Cardiac fibroblast (primary cell): Measurements from ENCODE around the gene SLFN12L.
"Not testable (repeated sequence)": the region's sequence is repeated elsewhere in the genome, so short reads cannot be mapped to it uniquely, and the experiment has no call there.

ENCODE experiments used
- DNase-seq, 2 donors: peaks; one replicate each; pipeline versions ENCODE4 v3.0.0 to v3.0.0-alpha.2; 2010; ENCODE audit warnings: low read depth in 2 of 2
- H3K4me3 ChIP-seq, 2 donors: replicated peaks in 1 of 2; 1 replicate in 1 of 2; 2 replicates in 1 of 2; pipeline ENCODE4 v1.5.1; 2011; ENCODE audit warnings: low read depth in 2 of 2, low read length in 2 of 2, mild to moderate bottlenecking in 2 of 2, moderate library complexity in 1 of 2
- TF ChIP-seq, protein P1 (sequence below): IDR thresholded peaks from one replicate; pipeline ENCODE4 v1.5.1; 2011; ENCODE audit warnings: low read depth, mild to moderate bottlenecking, low read length, inconsistent platforms

SLFN12L gene

DNA sequence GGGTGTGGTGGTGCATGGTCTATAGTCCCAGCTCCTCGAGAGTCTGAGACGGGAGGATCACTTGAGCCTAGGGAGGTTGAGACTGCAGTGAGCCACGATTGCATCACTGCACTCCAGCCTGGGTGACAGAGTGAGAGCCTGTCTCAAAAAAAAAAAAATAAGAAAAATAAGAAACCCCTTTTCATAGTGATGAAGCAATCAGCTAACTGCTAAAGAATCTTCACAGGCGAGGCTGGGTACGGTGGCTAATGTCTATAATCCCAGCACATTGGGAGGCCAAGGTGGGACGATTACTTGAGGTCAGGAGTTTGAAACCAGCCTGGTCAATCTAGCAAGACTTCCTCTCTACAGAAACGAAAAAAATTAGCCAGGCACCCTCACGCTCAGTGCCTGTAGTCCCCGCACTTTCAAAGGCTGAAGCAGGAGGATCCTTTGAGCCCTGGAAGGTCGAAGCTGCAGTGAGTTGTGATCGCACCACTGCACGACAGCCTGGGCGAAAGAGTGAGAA, 760 bp downstream of the SLFN12L start:
- DNase-seq: no peak
- H3K4me3 ChIP-seq: no peak overlapping the region
- TF ChIP-seq, protein P1, sequence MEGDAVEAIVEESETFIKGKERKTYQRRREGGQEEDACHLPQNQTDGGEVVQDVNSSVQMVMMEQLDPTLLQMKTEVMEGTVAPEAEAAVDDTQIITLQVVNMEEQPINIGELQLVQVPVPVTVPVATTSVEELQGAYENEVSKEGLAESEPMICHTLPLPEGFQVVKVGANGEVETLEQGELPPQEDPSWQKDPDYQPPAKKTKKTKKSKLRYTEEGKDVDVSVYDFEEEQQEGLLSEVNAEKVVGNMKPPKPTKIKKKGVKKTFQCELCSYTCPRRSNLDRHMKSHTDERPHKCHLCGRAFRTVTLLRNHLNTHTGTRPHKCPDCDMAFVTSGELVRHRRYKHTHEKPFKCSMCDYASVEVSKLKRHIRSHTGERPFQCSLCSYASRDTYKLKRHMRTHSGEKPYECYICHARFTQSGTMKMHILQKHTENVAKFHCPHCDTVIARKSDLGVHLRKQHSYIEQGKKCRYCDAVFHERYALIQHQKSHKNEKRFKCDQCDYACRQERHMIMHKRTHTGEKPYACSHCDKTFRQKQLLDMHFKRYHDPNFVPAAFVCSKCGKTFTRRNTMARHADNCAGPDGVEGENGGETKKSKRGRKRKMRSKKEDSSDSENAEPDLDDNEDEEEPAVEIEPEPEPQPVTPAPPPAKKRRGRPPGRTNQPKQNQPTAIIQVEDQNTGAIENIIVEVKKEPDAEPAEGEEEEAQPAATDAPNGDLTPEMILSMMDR: no peak

DNA sequence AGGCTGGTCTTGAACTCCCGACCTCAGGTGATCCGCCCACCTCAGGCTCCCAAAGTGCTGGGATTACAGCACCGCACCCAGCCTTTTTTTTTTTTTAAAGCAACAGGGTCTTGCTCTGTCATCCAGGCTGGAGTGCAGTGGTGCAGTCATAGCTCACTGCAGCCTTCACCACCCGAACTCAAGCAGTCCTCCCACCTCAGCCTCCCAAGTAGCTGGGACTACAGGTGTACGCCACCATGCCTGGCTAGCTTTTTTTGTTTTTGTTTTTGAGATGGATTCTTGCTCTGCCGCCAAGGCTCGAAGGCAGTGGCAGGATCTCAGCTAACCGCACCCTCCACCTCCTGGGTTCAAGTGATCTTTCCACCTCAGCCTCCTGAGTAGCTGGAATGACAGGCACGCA, 2.1 kb downstream of the SLFN12L start:
- DNase-seq, H3K4me3 ChIP-seq: not testable (repeated sequence)

DNA sequence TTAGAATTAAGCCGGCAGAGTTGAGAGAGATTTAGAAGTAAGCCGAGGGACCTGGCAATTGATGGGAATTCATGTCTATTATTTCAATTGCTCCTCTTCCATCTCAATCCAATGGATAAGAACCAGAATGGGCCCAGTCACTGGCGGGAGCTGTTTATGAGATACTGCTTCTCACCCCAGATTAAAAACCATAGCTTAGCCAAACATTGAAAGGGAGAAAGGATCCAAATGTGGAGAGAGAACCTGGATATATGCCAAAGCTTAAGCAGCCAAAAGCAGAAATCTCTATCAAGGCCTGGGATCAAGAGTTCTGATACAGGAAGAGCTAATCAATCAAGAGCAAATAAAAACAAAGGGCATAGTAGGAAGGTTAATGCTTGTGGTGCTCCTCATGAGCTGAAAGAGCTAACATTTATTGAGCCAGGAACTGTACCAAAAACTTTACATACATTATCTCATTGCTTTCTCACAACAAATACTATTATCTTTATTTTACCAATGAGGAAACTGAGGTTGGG, 2.8 kb downstream of the SLFN12L start:
- no peak overlapping the region for H3K4me3 ChIP-seq
- TF ChIP-seq, protein P1: no peak
- DNase-seq: no peak

DNA sequence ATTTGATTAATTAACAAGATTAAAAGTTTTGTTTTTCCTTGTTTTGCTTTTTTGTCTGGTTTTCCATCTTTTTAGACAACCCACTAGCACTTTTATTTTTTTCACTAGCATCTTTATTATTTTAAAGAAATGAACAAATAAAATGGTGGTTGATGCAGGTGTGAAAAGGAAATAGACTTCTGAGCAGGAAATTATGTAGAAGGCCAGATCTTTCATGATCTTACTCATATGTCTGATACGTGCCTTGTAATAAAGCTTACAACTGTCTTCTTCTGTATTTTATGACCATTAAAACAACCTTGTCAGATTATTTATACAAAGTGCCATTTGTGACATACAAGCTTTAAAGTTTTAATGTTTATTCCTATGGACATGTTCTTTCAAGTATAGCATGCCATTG, 6.3 kb downstream of the SLFN12L start:
- H3K4me3 ChIP-seq: no peak overlapping the region
- TF ChIP-seq, protein P1: no peak
- no peak for DNase-seq

DNA sequence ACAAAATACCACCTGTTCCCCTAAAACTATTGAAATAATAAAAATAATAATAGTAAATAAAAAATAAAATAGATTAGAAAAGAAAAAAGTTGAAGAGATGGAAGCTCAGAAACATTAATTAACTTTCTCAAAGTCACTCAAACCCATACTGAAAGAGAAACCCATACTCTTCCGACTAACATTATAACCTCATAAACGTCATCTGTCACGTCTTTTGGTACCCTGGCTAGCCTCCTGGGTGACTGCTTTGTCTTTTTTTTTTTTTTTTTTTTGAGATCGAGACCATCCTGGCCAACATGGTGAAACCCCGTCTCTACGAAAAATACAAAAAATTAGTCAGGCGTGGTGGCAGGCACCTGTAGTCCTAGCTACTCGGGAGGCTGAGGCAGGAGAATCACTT, 7.6 kb downstream of the SLFN12L start:
- no peak for DNase-seq
- TF ChIP-seq, protein P1: no peak
- no peak overlapping the region for H3K4me3 ChIP-seq

DNA sequence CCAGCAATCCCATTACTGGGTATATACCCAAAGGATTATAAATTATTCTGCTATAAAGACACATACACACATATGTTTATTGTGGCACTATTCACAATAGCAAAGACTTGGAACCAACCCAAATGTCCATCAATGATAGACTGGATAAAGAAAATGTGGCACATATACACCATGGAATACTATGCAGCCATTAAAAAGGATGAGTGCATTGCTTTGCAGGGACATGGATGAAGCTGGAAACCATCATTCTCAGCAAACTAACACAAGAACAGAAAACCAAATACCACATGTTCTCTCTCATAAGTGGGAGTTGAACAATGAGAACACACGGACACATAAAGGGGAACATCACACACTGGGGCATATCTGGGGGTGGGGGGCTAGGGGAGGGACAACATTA, 8.2 kb downstream of the SLFN12L start:
- not testable (repeated sequence) for H3K4me3 ChIP-seq, DNase-seq

DNA sequence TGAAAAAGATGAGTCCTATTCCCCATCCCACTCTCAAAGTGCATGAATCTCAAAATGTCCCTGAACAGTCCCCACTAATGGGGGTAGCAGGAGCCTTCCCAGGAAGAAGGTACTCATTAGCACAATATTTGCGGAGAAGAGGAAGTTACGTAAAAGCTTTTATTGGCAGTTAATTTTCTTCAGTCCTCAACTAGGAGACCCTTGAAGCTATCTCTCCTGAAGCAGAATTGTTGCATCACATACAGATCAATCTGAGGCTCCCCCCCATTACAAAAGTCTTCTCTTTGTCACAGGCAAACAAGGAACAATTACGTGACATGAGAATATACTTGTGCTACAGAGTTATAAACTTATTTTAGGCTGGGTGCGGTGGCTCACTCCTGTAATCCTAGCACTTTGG, 14.2 kb downstream of the SLFN12L start:
- TF ChIP-seq, protein P1: no peak
- no peak overlapping the region for H3K4me3 ChIP-seq
- no peak for DNase-seq

DNA sequence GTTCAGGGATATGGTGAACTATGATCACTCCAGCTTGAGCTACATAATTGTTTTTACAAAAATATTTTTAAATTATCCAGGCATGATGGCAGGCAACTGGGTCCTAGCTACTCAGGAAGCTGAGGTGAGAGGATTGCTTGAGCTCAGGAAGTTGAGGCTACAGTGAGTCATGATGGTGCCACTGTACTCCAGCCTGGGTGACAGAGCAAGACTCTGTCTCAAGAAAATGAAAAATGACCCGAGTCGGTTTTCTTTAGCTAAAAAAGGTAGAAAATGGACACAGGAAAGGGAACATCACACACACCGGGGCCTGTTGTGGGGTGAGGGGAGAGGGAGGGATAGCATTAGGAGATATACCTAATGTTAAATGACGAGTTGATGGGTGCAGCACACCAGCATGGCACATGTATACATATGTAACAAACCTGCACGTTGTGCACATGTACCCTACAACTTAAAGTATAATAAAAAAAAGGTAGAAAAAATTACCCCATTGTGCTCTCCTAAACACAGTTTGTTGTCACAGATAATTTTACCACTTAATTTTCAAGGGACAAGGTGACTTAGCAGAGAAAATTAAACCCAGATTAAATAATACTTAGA, 15.7 kb downstream of the SLFN12L start:
- H3K4me3 ChIP-seq: not testable (repeated sequence)
- peak in 1 of 2 donors; percentile 10 for DNase-seq
